Glomerular visceral epithelial cell (primary cell): ENCODE measurements around the gene FCRL1.

ENCODE experiments used
- DNase-seq: peaks from one replicate; pipeline ENCODE4 v3.0.0-alpha.2; 2016; ENCODE audit errors: extremely low spot score

The FCRL1 gene, protein sequence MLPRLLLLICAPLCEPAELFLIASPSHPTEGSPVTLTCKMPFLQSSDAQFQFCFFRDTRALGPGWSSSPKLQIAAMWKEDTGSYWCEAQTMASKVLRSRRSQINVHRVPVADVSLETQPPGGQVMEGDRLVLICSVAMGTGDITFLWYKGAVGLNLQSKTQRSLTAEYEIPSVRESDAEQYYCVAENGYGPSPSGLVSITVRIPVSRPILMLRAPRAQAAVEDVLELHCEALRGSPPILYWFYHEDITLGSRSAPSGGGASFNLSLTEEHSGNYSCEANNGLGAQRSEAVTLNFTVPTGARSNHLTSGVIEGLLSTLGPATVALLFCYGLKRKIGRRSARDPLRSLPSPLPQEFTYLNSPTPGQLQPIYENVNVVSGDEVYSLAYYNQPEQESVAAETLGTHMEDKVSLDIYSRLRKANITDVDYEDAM

DNA sequence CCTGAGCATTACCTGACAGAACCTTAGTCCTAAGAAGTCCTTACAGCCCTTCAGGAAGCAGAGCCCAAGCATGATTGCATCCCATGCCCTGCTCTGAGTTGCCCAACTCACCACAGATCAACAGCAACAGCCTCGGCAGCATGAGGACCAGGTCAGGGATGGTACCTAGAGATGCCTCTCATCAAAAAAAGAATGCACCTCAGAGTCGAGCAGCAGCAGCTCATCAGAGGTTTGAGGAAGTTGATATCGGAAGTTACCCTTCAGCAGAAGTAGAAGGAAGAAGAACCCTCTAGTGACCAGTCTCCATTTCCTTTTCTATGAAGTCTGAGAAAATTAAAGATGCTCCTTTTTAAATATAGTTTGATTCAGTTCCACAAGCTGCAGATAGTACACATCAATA, at the start of gene FCRL1:
Gene FCRL1 (minus strand): TSS at position 225 of the 400 bp plus-strand sequence. CDS start 83 bp downstream, at position 142.
- DNase-seq: no peak

DNA sequence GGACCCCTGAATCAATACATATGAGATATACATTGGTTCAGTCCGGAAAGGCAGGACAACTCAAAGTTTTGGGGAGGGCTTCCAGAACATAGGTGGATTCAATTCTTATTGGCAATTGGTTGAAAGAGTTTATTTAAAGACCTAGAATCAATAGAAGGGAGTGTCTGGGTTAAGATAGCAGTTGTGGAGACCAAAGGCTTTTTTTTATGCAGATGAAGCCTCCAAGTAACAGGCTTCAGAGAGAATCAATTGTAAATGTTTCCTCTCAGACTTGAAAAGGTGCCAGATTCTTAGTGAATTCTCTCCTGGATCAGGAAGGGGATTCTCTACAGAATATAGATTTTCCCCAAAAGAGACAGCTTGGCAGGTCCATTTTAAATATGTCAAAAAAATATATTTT, 48.7 kb upstream of the FCRL1 start:
- no peak for DNase-seq

DNA sequence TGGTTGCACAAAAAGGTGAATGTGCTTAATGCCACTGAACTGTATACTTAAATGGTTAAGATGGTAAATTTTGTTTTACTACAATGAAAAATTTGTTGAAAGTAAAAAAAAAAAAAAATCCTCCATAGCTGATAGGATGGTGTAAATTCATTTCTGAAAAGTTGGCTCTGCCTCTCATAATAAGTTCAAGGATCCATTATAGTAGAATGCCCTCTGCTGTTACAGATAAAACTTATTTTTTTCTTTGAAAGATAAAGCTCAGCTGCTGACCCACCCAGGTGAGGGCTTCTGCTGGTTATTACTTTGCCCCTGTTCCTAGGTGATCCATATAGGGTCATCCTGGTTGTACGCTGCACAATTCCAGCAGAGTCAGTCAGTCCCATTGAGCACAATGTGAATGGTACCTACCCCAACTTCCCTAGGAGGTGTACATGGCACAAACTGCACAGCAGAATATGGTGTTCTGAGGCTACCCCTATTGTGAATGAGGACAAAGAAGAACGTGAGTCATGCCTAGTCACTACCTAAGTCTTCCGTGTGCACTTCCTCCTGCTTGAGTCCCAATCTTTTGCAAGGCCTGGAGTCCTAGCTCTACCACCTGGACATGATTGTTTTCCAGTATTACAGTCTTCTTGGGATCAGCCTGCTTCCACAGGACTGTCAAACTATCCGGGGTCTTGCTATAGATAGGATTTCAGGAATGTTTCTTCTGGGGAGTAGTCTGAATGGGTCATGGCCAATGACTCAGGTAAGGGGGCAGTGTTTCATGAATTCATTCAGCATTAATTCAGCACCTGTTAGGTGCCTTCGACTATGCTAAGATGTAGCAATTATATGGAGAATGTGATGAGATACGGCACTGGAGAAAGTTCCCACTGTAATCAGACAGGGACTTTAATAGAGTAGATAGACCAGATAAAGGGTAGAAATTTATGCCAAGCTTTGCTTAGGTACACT, 42.5 kb upstream of the FCRL1 start:
- no peak for DNase-seq

DNA sequence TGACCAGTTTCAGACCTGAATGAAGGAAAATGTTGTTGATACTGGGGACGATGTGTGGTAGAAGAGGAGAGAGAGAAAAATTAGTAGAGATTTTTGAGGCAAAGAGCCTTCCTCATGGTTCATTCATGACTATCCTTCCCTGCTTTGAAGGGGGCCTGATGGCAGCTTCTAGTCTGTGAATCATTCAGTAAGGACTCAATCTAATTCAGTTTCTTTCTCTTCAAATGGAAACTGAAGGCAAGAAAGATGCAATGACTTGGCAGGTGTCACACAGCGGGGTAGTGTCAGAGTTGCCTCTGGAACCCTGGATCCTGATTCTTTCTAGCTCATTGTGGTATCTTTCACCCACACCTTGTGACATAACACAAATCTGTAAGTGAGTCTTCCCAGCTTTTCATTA, 36.6 kb upstream of the FCRL1 start:
- DNase-seq: no peak

DNA sequence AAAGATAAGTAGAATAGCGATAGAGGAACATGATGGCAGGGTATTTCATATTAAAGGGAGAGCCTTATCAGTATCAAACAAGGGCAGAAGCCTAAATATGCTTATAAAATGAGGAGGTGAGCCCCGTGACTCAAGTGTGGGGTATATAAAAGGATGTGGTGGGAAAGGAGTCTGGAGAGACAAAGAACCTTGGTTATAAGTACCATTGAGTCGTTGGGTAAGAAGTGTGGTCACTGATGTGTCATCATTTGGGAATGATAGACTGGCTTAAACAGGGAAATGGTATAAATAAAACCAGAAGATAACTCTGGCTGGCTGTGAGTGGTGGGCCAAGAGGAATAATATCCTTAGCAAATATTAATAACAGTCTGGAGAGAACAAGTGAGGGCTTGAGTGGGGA, 32.6 kb upstream of the FCRL1 start:
- DNase-seq: peak; percentile 23

DNA sequence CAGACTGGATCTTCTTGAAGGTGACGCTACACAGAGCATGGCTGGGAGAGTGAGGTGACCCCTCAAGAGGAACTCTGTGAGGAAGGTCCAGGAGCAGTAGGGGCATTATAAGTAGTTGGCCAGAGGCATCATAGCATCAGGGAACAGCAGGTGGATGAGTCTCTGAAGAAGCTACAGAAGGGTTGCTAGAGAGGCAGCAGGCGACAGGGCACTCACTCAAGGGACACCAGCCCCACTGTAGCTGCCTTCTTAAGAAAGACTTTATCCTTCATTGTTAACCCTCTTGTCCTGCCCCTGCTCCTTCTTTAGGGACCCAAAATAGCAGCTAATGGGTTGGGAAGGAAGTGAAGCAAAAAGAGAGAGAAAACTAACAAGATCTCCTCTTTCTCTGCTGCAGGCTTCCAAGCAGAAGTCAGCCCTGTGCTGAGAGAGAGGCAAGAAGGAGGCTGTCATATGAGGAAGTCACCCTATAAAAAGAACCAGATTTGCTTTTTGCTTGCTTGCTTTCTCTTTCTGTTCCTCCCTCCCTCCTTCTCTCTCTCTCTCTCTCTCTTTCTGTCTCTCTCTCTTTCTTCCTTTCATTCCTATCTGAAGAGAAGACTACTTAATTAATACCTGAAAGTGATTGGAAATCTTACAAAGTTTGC, 29.4 kb upstream of the FCRL1 start:
- no peak for DNase-seq

DNA sequence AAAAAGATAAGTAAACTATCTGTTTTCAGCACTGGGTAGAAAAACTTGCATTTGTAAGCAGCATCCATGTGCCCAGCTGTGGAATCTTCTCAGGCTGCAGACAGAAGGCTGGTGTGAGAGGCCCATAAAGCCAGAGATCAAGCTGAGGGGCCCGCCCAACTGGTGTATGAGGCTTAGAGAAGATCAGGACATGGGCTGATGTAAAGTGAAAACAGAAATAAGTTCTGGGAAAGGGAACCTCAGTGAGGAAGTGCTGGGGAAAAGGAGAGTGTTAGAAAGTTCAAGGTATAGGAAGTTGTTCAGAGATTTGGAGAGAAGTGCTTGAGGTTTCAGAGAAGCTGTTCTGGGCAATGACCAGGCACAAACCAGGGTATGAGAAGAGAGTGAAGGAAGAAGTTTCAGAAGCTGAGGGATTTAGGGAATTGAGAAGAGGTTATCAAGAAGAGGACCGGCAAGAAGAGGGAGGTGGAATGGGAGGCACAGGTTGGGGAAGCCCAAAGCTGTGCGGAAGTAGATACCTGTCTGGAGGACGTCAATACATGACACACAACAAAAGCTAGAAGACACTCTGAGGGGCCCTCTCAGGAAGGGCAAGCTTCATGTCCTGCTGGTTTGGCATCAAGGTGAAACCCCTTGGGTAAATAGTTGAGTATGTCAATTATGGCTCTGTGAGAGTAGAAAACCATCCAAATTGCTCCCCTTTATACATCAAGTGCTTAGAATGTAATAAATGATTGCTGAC, 24.3 kb upstream of the FCRL1 start:
- DNase-seq: no peak

DNA sequence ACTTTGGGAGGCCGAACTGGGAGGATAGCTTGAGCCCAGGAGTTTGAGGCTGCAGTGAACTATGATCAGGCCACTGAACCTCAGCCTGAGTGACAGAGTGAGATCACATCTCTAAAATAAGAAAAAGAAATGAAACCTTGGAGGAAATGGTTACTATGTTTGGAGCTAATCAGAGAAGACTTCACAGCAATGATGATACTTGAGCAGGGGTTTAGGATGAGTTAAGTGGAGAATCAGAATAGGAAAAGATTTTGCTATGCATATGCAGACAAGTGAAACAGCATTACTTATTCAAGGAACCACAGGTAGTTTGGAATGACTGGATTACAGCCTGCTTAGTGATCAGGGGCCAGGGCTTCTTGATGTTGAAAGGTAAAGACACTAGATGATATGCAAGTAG, 23.0 kb upstream of the FCRL1 start:
- DNase-seq: no peak

DNA sequence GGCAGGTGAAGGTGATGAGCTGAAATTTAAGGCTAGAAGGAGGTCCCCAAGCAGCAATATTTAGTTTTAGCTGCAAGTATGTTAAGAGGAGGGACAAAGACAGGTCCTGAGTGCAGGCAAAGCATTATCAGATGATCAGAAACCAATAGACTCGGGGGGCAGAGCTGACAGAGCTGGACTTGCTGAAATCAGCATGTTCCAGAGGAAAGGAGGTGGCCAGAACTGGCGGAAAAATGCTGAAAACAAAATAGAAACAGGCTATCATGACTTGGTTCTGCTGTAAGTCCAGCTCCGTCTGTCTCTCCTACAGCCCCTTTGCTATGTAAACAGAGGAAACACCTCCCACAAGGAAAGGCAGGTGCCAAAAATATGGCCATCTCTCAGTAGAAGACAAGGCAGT, 21.8 kb upstream of the FCRL1 start, which contains the start of gene CD5L:
Gene CD5L (minus strand): TSS at position 101 of the 400 bp plus-strand sequence. CDS start 107 bp downstream, outside the sequence.
- no peak for DNase-seq

DNA sequence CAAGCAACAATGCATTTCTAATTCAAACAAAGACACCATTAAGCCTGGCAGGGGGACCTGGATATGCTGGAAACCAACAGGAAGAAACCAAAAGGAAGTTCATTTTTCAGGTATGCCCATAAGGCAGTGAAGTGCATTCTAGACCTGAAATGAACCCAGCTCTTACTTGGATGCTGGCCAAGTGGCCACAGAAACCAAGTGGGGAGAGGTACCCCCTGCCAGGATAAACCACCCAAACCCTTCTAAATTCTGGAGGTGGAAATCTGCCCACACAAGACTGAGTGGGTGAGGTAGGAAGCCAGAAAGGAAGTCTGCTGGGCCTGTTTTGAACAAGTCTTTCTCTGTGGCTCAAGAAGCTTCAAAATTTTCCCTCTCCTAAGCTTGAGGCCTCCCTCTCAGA, 19.0 kb upstream of the FCRL1 start:
- DNase-seq: no peak

DNA sequence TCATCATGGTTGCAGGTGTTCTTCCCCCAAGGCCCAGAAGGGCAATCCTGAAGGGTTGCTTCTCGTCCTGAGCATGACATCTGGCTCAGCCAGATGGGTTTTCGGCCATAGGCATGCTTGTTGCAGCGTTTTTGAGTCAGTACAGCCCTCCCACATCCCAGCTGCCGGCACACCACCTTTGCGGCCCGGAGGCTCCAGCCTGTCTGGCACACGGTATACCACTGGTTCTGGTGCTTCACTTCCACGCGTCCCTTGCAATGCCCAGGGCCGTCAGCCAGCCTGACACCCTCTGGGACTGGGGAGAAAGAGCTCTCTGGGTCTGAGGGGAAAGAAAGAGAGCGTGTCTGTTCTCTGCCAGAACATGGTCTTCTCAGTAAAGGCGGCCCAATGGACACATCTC, 14.5 kb upstream of the FCRL1 start:
- DNase-seq: no peak

DNA sequence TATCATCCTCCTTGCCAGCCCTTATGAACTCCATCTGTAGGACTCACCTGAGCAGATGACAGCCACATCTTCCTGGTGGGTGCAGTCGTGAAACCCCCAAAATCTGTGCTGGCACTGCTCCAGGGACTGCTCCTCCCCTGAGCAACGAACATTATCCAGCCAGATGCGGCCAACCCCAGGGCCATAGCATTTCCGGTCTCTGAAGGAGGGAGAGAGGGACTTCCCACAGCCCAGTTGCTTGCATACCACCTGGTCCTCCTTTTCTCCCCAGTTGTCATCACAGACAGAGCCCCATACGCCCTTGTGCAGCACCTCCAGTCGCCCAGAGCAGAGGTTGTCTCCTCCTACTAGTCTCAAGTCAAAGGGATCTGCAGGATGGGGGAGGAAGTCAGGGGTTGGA, 13.2 kb upstream of the FCRL1 start:
- DNase-seq: no peak

DNA sequence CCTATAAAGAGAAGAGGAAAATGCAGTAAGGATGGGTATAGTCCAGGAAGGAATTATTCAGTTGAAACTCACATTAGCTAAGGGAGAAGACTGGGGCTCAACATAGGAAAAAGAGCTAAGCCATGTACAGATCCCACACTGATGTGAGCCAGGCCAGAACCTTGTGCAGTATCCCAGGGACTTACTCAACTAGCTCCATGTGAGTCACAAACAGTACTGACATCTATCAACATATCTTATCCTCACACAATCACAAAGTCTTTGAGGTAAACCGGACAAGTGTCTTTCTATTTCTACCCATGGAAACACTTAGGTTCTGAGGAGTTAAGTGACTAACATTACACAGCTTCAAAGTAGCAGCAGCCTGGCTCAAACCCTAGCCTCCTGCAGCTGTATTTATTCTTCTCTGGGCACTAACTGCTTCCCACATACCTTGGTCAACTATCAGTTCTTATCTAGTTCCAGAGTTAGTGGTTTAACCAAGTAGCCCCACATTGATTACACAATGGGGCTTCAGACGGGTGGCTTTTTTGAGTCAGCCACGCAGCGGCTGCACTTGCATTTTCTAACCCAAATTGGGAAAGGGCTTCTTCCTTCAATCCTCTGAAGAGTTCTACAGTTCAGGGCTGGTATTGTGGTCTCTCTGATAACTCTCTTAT, 12.2 kb upstream of the FCRL1 start:
- DNase-seq: no peak

DNA sequence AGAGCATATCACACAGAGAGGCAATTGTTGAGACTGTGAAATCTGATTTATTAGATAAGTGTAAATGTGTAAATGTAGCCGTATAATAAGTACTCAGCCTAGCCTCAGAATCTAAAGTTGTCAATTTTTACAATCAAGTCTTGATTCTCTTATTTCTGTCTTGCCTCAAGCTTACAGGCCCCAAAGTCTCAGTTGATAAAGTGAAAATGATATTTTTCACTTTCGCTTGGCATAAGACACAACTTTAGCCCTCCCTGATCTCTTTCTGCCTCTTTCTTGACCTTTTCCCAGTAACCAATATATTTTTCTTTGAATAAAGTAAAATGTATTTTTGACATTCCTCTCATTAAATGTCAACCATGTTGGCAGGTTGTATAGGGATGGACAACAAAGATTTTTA, 11.0 kb upstream of the FCRL1 start:
- no peak for DNase-seq

DNA sequence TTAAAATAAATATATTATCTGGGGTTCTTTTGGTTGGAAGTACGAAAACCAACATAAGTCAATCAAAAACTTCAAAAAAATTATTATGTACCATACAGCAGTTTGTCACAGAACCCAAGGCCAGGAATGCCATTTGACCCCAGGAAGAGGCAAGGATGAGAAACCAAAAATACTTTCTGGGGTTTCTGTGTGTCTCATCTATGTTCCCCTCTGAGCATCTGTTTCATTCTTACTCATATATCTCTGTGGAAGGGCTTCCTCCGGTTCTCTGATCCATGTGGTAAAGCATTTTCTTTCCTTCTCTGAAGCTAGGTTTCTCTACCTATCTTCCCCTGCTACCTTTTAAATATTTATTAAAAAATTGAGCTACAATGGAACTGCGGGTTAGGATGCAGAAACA, 9.8 kb upstream of the FCRL1 start:
- DNase-seq: no peak

DNA sequence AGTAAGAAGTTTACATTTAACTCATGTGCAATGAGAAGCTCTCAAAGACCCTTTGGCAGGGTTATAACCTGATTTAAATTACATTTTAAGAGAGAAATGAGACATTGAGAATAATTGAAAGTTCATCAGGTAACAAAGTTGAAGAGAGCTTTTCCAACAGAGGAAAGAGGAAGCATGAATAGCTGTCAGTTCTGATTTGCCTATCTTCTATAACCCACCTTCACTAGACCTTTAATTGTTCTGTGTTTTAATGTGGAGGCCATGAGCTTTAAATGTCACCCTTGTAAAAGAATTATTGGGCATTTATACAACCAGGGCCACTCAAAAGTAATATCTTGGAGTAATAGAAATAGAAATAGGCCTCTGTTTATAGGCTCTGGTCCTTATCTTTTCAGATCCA, 9.3 kb upstream of the FCRL1 start:
- DNase-seq: no peak

DNA sequence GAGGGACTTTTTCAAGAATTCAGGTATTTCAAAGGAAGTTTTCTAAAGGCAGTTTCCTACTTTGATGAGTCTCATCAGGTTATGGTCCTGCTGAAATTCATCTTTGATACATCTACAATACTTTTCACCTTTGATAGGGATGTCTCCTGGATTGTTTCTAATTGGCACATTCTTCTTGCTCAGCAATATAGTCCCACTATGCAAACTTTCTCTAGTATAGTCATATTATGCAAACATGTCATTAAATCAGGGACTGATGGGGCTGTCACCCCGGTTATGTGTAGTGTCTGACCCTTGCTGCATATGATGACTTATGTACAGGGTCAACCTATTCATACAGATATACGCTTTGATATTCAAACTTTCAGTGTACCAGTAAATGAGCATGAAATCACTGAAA, 379 bp upstream of the FCRL1 start:
- DNase-seq: no peak

DNA sequence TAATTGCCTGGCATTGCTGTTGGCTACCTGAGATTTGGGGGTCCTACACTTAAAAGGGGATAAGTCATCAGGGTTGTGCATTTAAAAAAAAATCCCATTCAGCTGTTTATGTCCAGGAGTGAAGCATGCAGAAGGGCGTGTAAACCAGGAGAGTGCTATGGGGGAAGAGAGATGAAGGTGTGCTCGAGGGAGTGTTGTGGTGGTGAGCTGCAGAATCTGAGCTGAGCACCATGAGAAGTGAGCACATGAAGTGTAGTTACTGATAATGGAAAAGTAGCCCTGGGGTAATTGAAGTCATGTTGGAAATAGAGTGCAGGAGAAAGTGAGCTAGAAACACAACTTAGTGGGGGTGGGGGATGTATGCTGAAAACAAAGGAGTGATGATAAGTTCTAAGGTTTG, 705 bp downstream of the FCRL1 start:
- DNase-seq: no peak

DNA sequence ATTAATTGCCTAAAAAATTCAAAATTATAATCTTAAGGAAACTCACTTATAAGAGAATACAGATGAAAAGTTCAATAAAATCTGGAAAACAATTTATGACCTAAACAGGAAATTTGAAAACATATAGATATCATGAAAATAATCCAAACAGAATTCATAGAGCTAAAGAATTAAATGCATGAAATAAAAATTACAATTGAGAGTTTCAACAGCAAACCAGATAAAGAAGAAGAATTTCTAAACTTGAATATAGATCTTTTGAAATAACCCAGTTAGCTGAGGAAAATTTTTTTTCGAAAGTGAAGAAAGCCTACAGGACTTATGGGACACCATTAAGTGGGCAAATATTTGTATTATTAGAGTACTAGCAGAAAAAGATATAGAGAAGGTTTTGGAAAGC, 6.7 kb downstream of the FCRL1 start:
- no peak for DNase-seq

DNA sequence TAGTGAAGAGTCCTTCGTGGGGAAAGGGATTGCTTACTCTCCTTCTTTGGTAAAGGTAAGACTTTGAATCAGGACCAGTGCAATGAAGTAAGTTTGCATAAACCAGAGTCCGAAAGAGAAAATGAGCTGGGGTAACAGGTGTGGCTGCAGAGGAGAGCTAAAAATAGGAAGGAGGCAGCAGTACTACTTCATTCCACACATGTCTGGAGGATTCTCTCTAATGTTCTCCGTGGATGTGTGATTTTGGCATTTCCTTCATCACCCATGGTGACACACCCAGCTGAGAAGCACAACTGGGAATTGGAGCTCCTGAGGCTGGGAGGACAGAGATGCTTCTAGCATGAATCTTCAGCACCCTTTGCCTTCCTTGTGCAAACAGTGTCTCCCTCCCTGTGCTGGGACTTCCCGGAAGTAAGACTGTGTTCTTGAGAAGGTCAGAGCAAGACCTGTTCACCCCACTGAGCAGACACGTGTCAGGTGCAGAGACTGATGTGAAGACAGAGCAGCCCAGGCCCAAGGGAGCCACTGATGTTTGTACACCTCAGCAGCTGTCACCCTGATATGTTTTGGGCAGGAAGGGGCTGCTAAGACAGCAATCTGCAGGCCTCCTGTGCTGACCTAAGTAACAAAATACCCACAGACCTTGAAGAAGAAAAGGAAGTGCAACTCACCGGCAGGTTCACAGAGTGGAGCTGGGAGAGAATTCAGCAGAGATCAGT, 13.3 kb downstream of the FCRL1 start:
- DNase-seq: no peak
